Osteoblast (primary cell): ENCODE measurements around the gene RALGPS2. TPM values are rescaled to one million over a fixed set of nuclear protein-coding genes. Genes with fewer than 3 reads are reported as not detected.

Experiments
- DNase-seq: peaks from one replicate; pipeline ENCODE4 v3.0.0; 2011; ENCODE audit warnings: low spot score, mixed read lengths; ENCODE audit not compliant: insufficient read length; ENCODE audit errors: missing footprints
- H2AFZ ChIP-seq: 2 replicates; pipeline ENCODE4 v1.6.0; 2011; ENCODE audit warnings: mild to moderate bottlenecking, low read length
- H3K27ac ChIP-seq: 2 replicates; pipeline ENCODE4 v1.5.1; 2011; ENCODE audit warnings: mild to moderate bottlenecking, low read depth, low read length, moderate library complexity
- H3K27me3 ChIP-seq: 2 replicates; pipeline ENCODE4 v1.6.0; 2012; ENCODE audit warnings: mild to moderate bottlenecking, control low read depth, inconsistent platforms, low read length, moderate library complexity; ENCODE audit not compliant: insufficient read depth
- H3K36me3 ChIP-seq: 2 replicates; pipeline ENCODE4 v1.5.1; 2011; ENCODE audit warnings: mild to moderate bottlenecking, low read length, control low read depth, moderate library complexity; ENCODE audit not compliant: insufficient read depth
- H3K4me1 ChIP-seq: 2 replicates; pipeline ENCODE4 v1.5.1; 2011; ENCODE audit warnings: mild to moderate bottlenecking, low read length, control low read depth, moderate library complexity; ENCODE audit not compliant: insufficient read depth
- H3K4me2 ChIP-seq: 2 replicates; pipeline ENCODE4 v1.6.0; 2011; ENCODE audit warnings: mild to moderate bottlenecking, low read length; ENCODE audit not compliant: insufficient read depth
- H3K4me3 ChIP-seq: fragments of 200-600 bp; sonication (generic); 3 replicates; pipeline ENCODE4 v1.5.1; 2012; ENCODE audit warnings: mild to moderate bottlenecking, low read length, inconsistent platforms; ENCODE audit not compliant: insufficient read depth
- H3K79me2 ChIP-seq: 2 replicates; pipeline ENCODE4 v1.6.0; 2012; ENCODE audit warnings: mild to moderate bottlenecking, low read length, control low read depth, inconsistent platforms; ENCODE audit not compliant: insufficient read depth
- H3K9me3 ChIP-seq: 2 replicates; pipeline ENCODE4 v1.5.1; 2011; ENCODE audit warnings: low read depth, low read length, control low read depth
- H4K20me1 ChIP-seq: 2 replicates; pipeline ENCODE4 v1.6.0; 2012; ENCODE audit warnings: mild to moderate bottlenecking, low read length, control low read depth; ENCODE audit not compliant: insufficient read depth
- CTCF ChIP-seq: IDR thresholded peaks from 2 replicates; pipeline ENCODE4 v1.5.1; 2011; ENCODE audit warnings: mild to moderate bottlenecking, low read depth, low read length, moderate library complexity; ENCODE audit errors: extremely low read depth
- total RNA-seq: library from RNA; depleted of rRNA; stranded (reverse); fragments of >200 nt; gene quantifications from 2 replicates; pipeline ENCODE4 v1.2.3, GENCODE V29; 2012

RALGPS2 gene
- total RNA-seq, 1 donor, result 40.2 TPM

DNA sequence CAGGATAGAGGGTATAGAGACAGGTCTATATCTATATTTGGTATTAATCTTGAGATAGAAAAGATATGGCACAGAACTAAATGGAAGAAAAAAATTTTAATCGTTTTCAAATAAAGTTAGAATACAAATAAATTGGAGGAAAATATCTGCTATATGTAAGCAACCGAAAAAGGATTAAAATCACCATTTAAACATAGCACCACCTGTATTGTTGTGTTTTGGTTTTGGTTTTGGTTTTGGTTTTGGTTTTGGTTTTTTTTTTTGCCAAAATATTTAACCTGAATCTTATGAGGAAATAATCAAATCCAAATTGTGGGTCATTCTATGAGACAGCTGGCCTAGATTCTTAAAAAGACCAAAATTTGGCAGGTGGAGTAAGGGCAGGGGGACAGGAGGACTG lies 174.4 kb downstream of the RALGPS2 start:
- Histone ChIP-seq H3K4me3 (no peak overlapping the region), H3K4me1 (no peaks in the 10 kb centered on the region), H4K20me1 (no peaks in the 10 kb centered on the region), H3K9me3 (no peaks in the 10 kb centered on the region), H3K79me2 (no peaks in the 10 kb centered on the region), H3K4me2 (no peak overlapping the region), H3K27ac (no peak overlapping the region), H3K27me3 (no peaks in the 10 kb centered on the region), H2AFZ (no peak overlapping the region), H3K36me3 (peaks cover 24% of the 10 kb centered on the region)
- no peak for DNase-seq
- TF ChIP-seq CTCF, result no peak

DNA sequence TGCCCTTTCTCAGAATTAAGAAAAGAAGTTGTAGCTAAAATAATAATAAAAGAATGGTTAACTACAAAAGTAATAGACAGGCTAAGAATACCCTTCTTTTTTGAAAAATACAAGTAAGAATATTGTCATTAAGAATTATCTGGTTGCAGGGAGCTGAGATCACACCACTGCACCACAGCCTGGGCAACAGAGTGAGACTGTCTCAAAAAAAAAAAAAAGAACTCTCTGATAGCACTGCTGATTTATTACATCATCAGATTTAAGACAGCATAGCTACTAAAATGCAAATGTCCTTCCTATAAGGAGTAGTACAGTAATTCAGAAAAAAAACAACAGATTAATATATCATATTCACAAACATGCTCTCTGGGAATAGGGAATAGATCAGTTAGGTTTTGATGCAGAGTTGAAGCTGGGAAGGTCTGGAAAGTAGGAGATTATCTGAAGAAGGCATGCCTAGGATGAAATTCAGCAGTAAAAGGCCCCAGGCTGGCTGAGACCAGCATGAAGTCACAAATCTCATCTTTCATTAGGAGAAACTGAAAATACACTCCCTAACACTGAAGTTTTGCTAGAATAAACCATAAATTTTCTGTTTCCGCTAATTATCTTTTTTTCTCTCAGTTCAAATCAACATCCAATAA lies 176.6 kb downstream of the RALGPS2 start:
- H4K20me1 ChIP-seq, result no peaks in the 10 kb centered on the region
- DNase-seq, result no peak
- H3K27ac ChIP-seq, result no peak overlapping the region
- no peaks in the 10 kb centered on the region for H3K4me1 ChIP-seq
- H2AFZ ChIP-seq, result no peak overlapping the region
- no peak overlapping the region for H3K4me3 ChIP-seq
- H3K9me3 ChIP-seq, result no peaks in the 10 kb centered on the region
- H3K79me2 ChIP-seq, result no peaks in the 10 kb centered on the region
- TF ChIP-seq CTCF, result no peak
- H3K4me2 ChIP-seq, result no peak overlapping the region
- peaks cover 16% of the 10 kb centered on the region for H3K36me3 ChIP-seq
- H3K27me3 ChIP-seq, result no peaks in the 10 kb centered on the region

DNA sequence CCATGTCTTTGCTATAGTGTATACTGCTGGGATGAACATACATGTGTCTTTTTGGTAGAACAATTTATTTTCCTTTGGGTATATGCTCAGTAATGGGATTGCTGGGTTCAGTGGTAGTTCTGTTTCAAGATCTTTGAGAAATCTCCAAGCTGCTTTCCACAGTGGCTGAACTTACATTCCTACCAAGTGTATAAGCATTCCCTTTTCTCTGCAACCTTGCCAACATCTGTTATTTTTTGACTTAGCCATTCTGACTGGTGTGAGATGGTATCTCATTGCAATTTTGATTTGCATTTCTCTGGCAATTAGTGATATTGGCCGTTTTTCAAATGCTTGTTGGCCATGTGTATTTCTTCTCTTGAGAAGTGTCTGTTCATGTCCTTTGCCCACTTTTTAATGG lies 183.3 kb downstream of the RALGPS2 start:
- H3K9me3 ChIP-seq, result no peaks in the 10 kb centered on the region
- H3K79me2 ChIP-seq, result no peaks in the 10 kb centered on the region
- H3K36me3 ChIP-seq, result peaks cover 9% of the 10 kb centered on the region
- H3K4me2 ChIP-seq, result no peak overlapping the region
- H4K20me1 ChIP-seq, result no peaks in the 10 kb centered on the region
- peaks cover 14% of the 10 kb centered on the region for H3K4me1 ChIP-seq
- H3K27ac ChIP-seq, result no peak overlapping the region
- no peak overlapping the region for H3K4me3 ChIP-seq
- DNase-seq, result no peak
- H3K27me3 ChIP-seq, result no peaks in the 10 kb centered on the region
- no peak overlapping the region for H2AFZ ChIP-seq
- TF ChIP-seq CTCF, result no peak

DNA sequence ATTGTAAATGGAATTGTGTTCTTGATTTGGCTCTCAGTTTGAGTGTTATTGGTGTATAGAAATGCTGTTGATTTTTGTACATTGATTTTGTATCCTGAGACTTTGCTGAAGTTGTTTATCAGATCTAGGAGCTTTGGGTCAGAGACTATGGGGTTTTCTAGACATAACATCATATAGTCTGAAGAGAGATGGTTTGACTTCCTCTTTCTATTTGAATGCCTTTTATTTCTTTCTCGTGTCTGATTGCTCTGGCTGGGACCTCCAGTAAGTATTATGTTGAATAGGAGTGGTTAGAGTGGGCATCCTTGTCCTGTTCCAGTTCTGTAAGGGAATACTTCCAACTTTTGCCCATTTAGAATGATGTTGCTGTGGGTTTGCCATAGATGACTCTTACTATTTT lies 185.0 kb downstream of the RALGPS2 start:
- Histone ChIP-seq H4K20me1 (no peaks in the 10 kb centered on the region), H3K36me3 (peaks cover 8% of the 10 kb centered on the region), H3K4me2 (no peak overlapping the region), H3K27me3 (no peaks in the 10 kb centered on the region), H2AFZ (no peak overlapping the region), H3K79me2 (no peaks in the 10 kb centered on the region), H3K4me3 (no peak overlapping the region), H3K27ac (no peak overlapping the region), H3K4me1 (peaks cover 14% of the 10 kb centered on the region), H3K9me3 (no peaks in the 10 kb centered on the region)
- no peak for TF ChIP-seq CTCF
- no peak for DNase-seq
